Measurements from ENCODE around the gene CATSPER4.

The CATSPER4 gene

GRCh38 chr1:26233903-26234643 lies 43.7 kb downstream of the CATSPER4 start, which contains the start of gene CEP85:
Gene CEP85, plus strand, starts transcription at chr1:26234200. Its CDS starts 5,584 bp downstream, at chr1:26239784.
- FAIRE-seq (peak; percentile 100), DNase-seq (ENCODE audit: insufficient read length) (peak; percentile 97)
- TF ChIP-seq POLR2AphosphoS5 (IDR thresholded peaks at IDR 0.05; ENCODE audit: low read depth, low read length) (peak; percentile 88), POLR2A (IDR thresholded peaks at IDR 0.05; ENCODE audit: low read depth, low read length) (peak; percentile 89), TAF1 (IDR thresholded peaks at IDR 0.05; ENCODE audit: borderline replicate concordance, low read depth, low read length) (peak; percentile 39; the same call in 1 of the 2 replicates)

GRCh38 chr1:26234644-26235370 lies 44.4 kb downstream of the CATSPER4 start:
- DNase-seq (ENCODE audit: insufficient read length) (no peak), FAIRE-seq (peak; percentile 79)
- TF ChIP-seq POLR2AphosphoS5 (IDR thresholded peaks at IDR 0.05; ENCODE audit: low read depth, low read length) (no peak), POLR2A (IDR thresholded peaks at IDR 0.05; ENCODE audit: low read depth, low read length) (no peak), TAF1 (IDR thresholded peaks at IDR 0.05; ENCODE audit: borderline replicate concordance, low read depth, low read length) (no peak)

- DNase-seq (ENCODE audit: insufficient read length) (no peak), FAIRE-seq (peak; percentile 81)
- TF ChIP-seq POLR2AphosphoS5 (IDR thresholded peaks at IDR 0.05; ENCODE audit: low read depth, low read length) (no peak), TAF1 (IDR thresholded peaks at IDR 0.05; ENCODE audit: borderline replicate concordance, low read depth, low read length) (no peak), POLR2A (IDR thresholded peaks at IDR 0.05; ENCODE audit: low read depth, low read length) (no peak)
These were observed 47.0 kb downstream of the CATSPER4 start for GRCh38 chr1:26237230-26237966.

GRCh38 chr1:26239936-26240335 lies 49.5 kb downstream of the CATSPER4 start:
- DNase-seq (ENCODE audit: insufficient read length), result no peak
- FAIRE-seq, result no peak
- TF ChIP-seq TAF1 (IDR thresholded peaks at IDR 0.05; ENCODE audit: borderline replicate concordance, low read depth, low read length), result no peak
